Activated CD4-positive, alpha-beta T cell treated with anti-CD3 and anti-CD28 coated beads, Interleukin-2, amount 50 U/mL, for 48 hours (primary cell): ENCODE results near the gene MRPS18A.

Source experiments
- DNase-seq, 2 experiments: peaks; one replicate each; pipeline ENCODE4 v3.0.0-alpha.2; 2020

MRPS18A gene

DNA sequence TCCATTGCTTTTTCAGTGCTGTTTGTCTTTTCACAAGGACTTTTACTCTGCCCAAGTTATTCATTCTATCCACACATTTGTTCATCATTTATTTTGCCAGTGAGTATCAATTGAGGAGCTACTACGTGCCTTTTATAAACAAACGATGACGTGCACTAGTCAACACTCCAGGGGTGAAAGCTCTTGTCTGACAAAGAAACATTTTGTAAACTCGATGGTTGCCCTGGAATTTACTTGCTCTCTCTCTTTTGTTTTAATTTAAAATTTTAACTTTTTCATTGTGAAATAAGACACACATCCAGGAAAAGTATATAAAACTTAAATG lies 8.3 kb upstream of the MRPS18A start:
- no peak for DNase-seq

DNA sequence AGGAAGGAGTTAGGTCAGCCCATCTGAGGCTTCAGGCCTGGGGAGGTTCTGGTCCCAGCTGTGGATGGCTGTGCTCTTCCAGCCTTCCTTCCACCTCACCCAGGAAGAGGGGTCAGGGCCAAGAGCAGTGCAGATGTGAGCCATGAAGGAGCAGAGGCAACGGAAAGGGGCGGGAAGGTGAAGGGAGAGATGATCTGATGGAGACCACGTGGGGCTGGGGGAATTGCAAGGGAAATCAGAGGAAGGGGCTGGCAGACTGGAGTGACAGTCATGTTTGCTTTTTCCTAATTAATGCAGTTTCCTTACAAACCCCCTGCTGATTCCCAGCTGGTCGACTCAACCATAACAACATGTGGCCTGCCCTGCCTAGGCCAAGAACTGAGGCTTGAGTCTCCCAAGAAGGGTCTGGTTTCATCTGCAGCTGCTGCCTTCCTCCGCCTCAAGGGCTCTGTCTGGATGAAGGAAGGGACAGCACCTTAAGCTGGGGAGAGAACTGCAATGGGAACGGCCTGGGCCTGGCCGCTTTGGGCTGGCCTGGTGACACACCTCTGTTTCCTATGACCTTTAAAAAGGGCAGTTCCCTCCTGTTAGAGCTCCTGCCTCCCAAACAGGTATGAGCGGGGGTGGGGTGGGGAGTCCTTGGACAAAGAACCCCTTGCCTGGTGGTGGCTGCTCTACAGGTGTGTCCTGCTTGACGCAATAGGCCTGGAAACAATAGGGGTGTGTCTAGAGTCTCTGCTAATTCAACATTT lies 7.8 kb upstream of the MRPS18A start:
- no peak for DNase-seq

DNA sequence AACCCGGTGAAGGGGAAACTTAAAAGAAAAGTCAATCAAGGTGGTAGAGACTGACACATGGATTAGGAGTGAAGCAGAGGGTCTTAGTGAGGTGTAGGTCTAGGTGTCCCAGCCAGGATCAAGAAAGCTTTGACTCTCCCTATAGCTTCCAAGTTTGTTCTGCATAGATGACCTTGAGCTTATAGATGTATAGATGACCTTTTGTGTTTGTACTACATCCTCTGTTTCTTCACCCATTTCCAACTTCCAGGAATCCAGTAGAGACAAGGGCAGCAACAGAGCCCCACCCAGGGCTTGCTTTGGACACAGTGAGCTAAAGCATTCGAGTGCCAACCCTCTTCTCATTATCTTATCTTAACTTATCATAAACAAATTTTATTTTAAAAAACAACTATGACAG lies 1.8 kb upstream of the MRPS18A start:
- DNase-seq = no peak

DNA sequence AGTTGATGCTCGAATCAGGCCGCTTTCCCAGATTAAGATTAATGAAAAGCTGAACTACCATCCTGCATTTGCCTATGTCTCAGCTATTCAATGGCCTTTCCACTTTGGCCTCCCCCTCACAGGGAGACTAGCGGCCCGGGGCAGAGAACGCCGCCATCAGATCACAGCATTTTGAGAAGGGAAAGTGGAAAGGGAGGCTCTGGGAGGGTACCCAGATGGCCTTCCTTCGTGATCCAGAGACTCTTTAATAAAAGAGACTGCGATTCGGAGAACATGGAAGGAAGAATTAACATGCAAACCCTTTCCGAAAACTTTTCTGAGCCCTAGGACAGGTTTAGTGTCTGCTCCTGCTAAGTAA lies 533 bp downstream of the MRPS18A start:
- DNase-seq = no peak

DNA sequence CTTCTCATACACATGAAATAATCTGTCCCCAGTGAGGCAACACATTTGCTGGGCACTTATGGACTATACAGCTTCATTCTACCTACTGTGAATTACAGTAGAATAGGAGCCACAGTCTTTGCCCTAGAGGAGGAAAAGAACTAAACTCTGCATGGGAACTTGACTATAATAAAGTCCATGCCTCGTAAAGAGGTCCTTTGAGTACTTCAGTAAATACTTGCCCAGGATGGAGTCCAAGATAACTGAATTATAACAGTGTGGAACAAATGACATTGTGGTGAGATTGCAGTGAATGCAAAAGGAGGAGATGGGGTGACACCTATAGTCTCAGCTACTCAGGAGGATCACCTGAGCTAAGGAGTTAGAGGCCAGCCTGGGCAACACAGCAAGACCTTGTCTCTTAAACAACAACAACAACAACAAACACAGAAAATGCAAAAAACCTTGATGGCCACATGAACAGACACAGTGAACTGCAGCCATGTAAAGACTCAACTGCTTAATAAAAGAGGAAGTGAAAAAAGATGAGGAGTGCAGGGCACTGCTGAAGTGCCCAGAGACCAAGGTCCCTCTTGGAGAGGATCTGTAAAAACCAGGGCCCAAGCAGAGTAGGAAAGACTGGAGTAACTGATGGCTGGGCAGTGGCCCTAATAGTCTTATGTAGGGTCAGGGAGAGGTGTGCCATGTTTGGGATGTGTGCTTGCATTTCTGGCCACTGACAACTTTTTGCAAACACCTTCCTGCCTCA lies 3.7 kb downstream of the MRPS18A start:
- DNase-seq = no peak

DNA sequence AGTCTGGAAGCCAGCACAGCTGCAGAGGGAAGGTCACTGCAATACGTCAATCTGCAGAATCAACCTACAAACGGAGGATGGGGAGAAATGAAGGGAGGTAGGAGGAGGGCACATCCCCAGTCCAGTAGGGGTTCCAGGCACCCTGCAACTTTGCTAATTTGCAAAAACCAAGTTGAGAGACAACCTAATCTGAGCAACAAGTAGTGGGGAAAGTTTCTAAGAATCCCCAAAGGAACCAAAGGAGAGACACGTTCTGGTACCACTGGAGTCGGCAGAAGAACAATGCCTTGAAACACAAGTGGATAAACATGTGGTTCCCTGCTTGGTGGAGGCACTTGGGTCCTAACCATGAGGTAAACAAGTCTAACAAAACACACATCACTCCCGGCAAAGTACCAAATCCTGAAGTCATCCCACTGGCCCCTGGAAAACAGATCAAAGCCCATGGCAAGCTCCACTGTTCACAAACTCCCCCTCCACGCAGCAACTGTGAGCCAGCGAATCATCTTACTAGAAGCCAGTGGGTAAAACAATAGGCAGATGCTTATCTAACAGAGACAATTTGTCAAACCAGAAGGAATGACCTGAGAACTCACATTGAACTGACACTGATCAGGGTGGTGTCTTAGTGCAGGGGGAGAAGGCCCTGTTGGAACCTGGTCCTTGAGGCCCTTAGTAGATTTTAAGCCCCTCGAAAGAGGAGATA lies 4.7 kb downstream of the MRPS18A start:
- no peak for DNase-seq

DNA sequence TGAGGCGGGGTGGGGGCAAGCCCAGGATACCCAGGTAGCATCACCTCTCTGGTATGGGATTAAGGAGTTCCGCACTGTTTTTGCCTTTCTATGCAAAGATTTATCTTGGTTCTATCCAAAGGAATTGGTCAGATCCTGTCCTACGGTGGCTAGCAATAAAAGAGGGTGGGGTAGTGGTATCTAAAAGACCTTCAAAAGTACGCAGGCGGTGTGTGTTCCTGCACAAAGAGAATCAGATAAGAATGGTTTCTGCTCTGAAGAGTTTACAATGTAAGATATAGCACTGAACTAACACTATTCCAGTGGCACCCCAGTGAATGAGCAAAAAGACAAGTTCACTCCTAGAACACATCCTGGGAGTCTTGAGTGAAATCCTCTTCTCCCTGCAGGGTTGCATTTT lies 6.3 kb downstream of the MRPS18A start:
- no peak for DNase-seq

DNA sequence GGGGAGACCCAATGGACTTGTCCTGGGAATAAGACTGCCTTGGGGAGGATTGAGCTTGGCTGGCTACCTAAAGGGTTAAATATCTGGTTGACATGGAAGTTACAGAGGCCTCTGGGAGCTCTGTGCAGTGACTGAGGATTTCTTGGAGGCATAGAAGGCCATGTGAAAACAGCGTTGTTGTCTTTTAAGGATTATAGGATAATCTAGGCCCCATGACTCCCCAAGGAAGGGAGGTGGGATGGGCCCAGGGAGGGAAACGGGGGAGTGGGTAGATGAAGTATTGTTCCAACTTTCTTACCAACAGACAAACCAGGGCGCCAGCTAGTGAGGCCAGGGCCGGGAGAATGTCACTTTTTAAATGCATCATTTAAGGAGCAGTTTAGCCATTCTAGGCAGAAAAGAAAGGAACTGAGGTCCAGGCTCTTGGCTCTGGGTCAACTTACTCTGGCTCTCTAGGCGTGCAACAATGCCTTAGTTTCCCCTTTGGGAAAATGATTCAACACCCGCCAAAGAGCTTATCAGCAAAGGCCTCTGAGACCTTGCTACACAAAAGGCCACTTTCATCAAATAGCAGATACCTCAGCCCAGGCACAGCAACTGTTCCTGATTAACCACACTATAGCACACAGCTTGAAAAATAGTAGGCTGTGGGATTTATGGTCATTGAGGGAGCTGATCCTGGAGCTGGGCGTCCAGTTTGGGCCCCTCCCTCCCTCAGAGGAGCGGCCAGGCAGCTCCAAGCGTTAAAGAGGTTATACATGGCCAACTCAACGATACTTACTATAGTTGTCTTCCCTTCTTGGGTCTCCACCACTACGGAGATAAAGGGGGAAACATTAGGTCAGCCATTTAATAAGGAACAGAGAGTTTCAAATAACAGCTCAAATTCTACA lies 7.0 kb downstream of the MRPS18A start:
- DNase-seq = no peak

DNA sequence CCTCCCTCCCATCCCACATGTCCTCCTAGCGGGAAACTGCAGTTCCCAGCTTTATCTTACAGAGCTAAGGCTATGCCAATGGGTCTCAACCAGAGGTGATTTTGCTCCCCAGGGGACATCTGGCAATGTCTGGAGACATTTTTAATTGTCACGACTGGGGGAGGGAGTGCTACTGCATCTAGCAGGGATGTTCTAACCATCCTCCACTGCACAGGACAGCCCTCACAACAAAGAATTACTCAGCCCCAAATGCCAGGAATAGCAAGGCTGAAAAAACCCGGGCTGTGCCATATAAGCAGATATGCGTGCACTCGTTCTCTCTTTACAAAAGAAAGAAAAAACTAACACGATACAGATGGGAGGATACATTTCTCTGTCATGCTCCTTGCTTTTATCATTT lies 8.5 kb downstream of the MRPS18A start:
- DNase-seq = no peak

DNA sequence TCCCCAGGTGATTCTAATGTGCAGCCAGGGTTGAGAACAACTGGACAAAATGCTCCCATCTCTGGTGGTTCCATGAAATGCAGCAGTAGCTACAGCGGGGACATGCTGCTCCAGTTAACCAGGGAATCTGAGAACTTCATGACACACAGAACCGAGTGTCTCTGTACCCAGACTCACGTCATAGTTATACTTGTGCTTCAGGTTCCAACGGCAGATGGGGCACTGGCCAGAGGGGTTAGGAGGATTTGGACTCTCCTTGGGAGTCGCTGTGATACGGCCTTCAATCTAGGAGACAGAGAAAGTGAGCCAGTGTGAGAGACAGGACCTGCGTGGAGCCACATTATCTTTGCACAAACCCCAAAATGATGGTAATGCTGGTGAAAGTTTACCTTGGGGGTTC lies 9.2 kb downstream of the MRPS18A start:
- no peak for DNase-seq

DNA sequence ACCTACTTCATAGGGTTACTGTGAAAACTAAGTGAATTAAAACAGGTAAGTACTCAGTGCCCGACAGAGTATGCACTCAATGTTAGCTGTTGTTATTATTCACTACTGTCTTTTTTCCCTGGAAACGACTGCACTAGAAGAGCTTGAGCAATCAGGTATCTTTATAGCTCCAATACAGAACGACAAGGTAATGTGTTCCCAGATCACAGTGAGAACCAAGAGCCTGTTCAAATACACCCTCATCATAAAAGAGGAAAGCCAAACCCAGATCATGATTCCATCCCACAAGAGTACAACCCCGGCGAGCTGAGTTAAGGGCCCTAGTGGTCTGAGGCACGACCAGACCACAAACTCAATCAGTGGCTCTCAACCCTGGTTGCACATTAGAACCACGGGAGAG lies 9.8 kb downstream of the MRPS18A start:
- no peak for DNase-seq

DNA sequence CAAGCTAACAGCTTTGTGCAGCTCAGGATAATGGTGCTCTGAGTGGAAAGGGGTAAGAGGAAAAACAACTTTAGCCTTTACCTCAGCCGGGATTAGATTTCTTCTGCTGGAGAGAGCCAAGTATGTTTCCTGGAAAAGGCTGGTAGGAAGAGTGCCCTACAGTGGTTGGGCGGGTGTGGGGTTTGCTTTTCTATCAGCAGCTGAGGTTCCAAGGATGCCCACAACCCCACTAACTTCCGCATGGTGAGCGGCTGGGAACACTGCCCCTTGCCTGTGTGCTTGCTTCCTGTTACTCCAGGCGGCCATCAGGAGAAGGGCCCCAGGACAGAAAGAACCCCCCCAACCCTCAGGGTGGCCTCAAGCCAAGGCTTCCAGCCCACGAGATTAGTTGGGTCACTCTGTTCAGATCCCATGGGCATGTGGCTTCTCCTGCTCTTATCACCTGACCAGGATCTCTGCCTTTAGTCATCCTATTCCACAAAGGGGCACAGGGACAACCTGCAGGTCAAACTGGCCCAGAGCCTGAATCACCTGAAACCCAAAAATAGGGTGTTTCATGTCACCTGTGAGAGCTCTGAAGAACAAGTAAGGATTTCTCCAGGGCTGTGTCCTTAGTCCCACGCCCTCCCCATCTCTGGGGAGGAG lies 10.5 kb downstream of the MRPS18A start:
- DNase-seq = no peak

DNA sequence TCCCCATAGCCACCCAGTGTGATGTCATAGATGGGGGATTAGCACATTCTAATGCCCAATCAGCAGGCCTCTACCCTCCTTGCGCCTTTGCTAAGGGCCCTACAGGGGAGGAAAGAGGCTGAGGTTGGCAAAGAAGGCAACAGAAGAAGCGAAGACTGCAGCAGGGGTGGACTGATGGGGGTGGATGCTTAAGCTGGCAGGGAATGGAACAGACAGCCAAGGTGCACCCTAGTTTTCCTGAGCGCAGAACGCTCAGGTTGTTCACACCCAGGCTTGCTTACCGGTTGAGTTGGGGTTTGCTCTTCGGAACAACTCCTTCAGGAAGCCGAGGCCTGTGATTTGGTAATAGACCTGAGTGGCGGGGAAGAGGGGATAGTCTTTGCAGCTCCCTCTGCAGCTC lies 12.7 kb downstream of the MRPS18A start:
- no peak for DNase-seq

DNA sequence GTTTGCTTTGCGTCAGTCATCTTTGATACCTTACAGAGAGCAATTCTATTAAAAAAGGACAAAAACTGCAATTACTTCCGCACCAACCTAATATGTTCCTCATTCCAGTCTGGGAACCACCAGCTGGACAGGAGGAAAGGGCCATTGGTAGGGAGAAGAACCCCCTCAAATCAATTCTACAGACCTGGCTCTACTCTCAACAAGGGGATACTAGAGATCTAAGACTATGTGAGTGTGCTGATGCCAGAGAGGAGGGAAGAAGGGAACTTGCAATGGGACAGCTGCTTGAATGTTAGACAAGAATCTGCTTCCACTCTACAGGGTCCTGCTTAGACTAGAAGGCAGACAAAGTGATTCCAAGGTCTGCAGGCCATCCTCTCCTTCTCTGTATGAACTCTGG lies 13.3 kb downstream of the MRPS18A start:
- DNase-seq = no peak

DNA sequence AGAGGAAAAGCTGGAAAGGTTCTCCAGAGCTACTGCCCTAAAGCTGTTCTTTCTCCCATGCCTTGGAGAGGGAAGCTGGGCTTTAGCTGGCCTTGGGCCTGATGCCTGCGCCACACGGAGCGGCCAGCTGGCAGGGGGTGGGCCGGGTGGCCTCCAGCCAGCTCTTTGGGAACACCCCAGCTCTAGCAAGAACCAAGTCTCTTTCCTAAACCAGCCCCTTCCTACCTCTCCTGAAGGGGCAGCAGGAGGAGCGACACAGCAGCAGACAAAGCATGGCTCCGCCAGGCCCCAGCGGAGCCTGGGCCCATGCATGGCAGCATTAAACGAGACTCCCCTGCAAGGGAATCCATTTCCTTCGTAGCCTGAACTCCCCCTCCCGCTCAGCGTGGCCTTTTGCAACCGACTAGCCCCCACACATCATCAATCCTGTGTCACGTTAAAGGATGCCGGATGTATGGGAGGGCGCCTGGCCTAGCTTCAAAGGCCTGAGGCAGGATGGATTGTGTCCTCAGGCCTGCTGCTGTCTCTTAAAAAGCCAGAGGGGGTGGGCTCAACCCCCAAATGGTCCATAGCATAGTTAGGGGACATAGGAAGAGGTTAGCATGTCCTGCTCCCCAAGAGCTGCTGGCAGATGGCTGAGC lies 14.0 kb downstream of the MRPS18A start:
- DNase-seq = no peak

DNA sequence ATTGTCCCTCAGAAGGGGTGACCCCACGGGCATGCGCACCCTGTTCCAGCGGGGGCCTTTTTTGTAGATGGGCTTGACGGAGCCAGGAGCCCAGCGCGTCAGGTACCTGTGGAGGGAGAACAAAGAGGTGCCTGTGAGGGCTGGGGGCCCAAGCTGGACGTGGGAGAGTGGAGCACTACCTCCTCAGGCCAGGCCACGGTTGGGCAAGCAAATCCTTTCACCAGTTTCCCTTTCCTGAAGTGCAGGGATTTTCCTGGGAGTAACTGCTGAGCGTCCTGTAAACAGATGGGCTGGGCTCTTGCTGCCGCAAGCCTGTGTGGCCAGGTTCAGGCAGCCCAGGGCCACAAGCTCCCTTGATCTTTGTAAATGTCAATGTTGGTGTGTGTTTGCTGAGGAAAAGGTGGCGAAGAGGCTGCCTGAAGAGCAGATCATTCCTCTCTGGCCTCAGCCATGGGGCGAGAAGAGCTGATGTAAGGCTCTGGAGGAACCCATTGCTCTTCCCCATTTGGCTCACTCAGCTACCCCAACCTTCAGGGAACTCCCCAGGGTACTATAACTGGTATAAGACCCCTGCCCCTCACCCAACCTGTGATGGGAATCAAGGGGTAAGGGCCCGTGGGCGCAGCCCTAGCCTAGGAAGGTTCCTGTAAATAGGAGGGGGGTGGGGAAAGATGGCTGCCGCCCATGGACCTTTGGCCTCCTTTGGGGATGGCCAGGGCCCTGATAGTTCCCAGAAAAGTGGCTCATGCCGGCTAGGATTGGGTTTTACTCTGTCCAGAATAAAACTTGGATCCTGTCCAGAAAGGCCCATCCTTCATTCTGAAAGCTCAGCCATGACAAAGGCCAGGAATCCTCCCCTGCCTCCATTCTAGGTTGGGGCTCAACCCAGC lies 15.5 kb downstream of the MRPS18A start:
- DNase-seq = no peak

DNA sequence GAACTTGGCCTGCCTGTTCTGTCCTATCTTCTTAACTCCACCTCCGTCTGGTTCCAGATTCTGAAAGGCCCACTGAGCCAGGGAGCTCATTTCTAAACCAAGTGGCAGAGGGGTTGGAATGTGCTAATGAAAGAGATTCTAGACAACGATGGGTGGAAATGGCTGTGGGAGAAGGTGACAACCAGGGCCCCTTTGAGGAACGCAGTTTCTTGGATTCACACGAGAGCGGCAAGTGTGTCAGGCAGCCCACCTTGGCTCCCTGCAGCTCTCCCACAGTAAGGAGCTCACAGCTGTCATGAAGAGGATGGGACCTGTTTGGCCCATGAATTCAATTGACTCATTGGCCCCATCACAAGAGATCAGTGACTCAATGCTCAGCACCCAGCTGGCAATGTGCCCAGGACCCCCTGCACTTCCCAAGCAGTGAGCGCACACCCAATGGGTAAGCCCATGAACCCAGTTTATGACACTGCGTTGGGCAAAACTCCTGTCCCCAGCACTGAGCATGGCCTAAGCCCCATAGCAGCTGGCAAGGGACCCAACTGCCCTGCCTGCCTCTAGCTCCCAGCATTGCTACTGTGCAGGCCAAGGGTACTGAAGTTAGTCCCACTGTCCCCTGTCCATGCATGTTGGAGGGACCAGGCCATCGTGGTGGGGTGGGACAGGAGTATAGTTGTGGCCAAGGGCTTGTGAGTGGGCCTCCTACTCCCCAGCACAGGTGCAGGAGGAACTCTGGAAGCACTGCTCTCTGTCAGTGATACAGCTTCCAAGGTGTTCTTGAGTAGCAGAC lies 16.4 kb downstream of the MRPS18A start:
- DNase-seq = no peak

DNA sequence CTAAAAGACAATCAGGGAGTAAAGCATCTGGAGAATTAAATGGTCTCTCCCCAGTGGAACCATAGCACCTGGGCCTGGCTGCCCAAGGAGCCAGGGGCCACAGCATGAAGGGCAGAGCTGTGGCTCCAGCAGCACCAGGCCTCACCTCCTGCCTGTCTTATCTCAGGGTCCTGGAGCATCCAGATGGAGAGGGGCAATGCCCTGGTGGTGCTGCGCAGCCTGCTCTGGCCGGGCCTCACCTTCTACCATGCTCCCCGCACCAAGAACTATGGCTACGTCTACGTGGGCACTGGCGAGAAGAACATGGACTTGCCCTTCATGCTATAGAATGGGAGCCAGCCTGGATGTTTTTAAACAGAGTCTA lies 17.0 kb downstream of the MRPS18A start:
- DNase-seq = no peak

DNA sequence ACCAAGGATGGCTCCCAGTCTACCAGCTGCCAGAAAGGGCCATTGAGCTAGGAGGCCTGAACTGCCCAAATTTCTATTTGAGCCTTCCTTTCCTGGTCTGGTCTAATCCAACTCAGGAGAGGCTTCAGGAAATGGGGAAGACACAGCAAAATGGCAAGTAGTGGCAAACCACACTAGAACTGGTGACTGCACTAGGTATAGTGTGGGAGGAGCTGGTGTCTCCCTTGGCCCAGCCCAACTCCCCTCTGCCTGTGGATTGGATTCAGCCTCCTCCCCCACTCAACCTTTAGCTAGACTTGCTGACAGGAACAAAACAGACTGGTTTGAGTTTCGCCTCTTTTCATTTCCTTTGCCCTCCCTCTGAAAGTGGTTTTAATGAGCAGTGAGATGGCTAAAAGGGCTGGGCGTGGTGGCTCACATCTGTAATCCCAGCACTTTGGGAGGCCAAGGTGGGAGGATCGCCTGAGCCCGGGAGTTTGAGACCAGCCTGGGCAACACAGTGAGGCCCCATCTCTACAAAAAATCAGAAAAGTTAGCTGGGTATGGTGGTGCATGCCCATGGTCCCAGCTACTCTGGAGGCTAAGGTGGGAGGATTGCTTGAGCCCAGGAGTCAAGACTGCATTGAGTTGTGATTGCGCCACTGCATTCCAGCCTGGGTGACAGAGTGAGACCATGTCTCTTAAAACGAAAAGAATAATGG lies 17.5 kb downstream of the MRPS18A start:
- peak; percentile 41 to 56 for DNase-seq
